Endothelial cell of umbilical vein (primary cell): ENCODE measurements around the gene VWA8. TPM values are rescaled to one million over a fixed set of nuclear protein-coding genes. Genes with fewer than 3 reads are reported as not detected.

Source experiments
- BruUV-seq: library from RNA; stranded (reverse); fragments of 400-500 nt; replicated peaks from 2 replicates; lab custom pipeline; 2021; lab: Mats Ljungman, UMichigan
- CTCF ChIA-PET: fragments of 300-600, 350-600 bp; sonication (Branson Sonifier 250); formaldehyde crosslinking; loops from one replicate; lab custom pipeline; 2021; ENCODE audit warnings: antibody characterized with exemption, inconsistent platforms; lab: Charles Lee
- POLR2A ChIA-PET: fragments of 300-600, 350-600 bp; sonication (Branson Sonifier 250); formaldehyde crosslinking; loops from one replicate; lab custom pipeline; 2021; ENCODE audit warnings: antibody characterized with exemption, inconsistent platforms; lab: Charles Lee
- DNase-seq: peaks from one replicate; pipeline ENCODE4 v3.0.0-alpha.2; 2011; ENCODE audit warnings: low read depth, low spot score
- FAIRE-seq: peaks from 2 replicates; lab custom pipeline; 2011; peaks lifted over from hg19 to GRCh38; lab: Jason Lieb, UNC
- H2AFZ ChIP-seq: 2 replicates; pipeline ENCODE4 v1.6.0; 2012; ENCODE audit warnings: low read depth, low read length, control low read depth, inconsistent platforms
- H3K27ac ChIP-seq: 2 replicates; pipeline ENCODE4 v1.5.1; 2011; ENCODE audit warnings: low read depth, mild to moderate bottlenecking, control low read depth, low read length, moderate library complexity; ENCODE audit not compliant: insufficient read depth
- H3K27me3 ChIP-seq, 2 experiments: 2 replicates each; pipeline versions ENCODE4 v1.6.0 to v1.6.1; 2011; ENCODE audit warnings: low read length in 2 of 2, mixed read lengths in 1 of 2; ENCODE audit not compliant: control insufficient read depth in 2 of 2, insufficient read depth in 2 of 2
- H3K36me3 ChIP-seq, 2 experiments: 2 replicates in 1 of 2; 3 replicates in 1 of 2; pipeline ENCODE4 v1.5.1; 2011; ENCODE audit warnings: low read length in 2 of 2, mild to moderate bottlenecking in 1 of 2, moderate library complexity in 1 of 2; ENCODE audit not compliant: control insufficient read depth in 2 of 2, insufficient read depth in 2 of 2; ENCODE audit errors: extremely low read depth in 1 of 2
- H3K4me1 ChIP-seq: 3 replicates; pipeline ENCODE4 v1.5.1; 2011; ENCODE audit warnings: mild to moderate bottlenecking, low read length; ENCODE audit not compliant: control insufficient read depth, insufficient read depth; ENCODE audit errors: extremely low read depth
- H3K4me2 ChIP-seq: 2 replicates; pipeline ENCODE4 v1.6.1; 2011; ENCODE audit warnings: low read length, control low read depth, mixed read lengths; ENCODE audit not compliant: insufficient read depth
- H3K4me3 ChIP-seq, 3 experiments: fragments of 200-600 bp in 1 of 3; sonication (generic), shearing (Covaris generic) in 1 of 3; replicated peaks in 1 of 3; 2 replicates each; pipeline ENCODE4 v1.5.1; 2011 to 2016; ENCODE audit warnings: control low read depth in 3 of 3, low read length in 3 of 3, mild to moderate bottlenecking in 2 of 3, inconsistent platforms in 1 of 3, low read depth in 1 of 3, moderate library complexity in 1 of 3; ENCODE audit not compliant: insufficient read depth in 1 of 3
- H3K79me2 ChIP-seq: 2 replicates; pipeline ENCODE4 v1.6.0; 2012; ENCODE audit warnings: low read length, inconsistent platforms; ENCODE audit not compliant: control insufficient read depth, insufficient read depth
- H3K9ac ChIP-seq: replicated peaks from 2 replicates; pipeline ENCODE3; 2011; ENCODE audit warnings: low read length, control low read depth; ENCODE audit not compliant: insufficient read depth; ENCODE audit errors: extremely low read depth
- H3K9me1 ChIP-seq: replicated peaks from 3 replicates; pipeline ENCODE4 v1.6.0; 2011; ENCODE audit warnings: mild to moderate bottlenecking, low read length; ENCODE audit not compliant: control insufficient read depth, insufficient read depth; ENCODE audit errors: extremely low read depth
- H3K9me3 ChIP-seq: replicated peaks from 2 replicates; pipeline ENCODE4 v1.5.1; 2012; ENCODE audit warnings: low read length, inconsistent platforms; ENCODE audit not compliant: control insufficient read depth, insufficient read depth
- H4K20me1 ChIP-seq: replicated peaks from 2 replicates; pipeline ENCODE3; 2011; ENCODE audit warnings: mild to moderate bottlenecking, low read length; ENCODE audit not compliant: control insufficient read depth, insufficient read depth; ENCODE audit errors: extremely low read depth
- CTCF ChIP-seq, 2 donors: IDR thresholded peaks; 1 replicate in 1 of 2; 2 replicates in 1 of 2; pipeline ENCODE4 v1.5.1; 2011; ENCODE audit warnings: low read length in 2 of 2, mild to moderate bottlenecking in 2 of 2, moderate library complexity in 2 of 2, control low read depth in 1 of 2, inconsistent platforms in 1 of 2, low read depth in 1 of 2; ENCODE audit not compliant: insufficient read depth in 1 of 2; ENCODE audit errors: extremely low read depth in 1 of 2
- EZH2 ChIP-seq: IDR thresholded peaks from 2 replicates; pipeline ENCODE4 v1.6.1; 2012; ENCODE audit warnings: borderline replicate concordance, low read depth, mild to moderate bottlenecking, moderate library complexity, low read length, inconsistent platforms; ENCODE audit not compliant: severe bottlenecking
- FOS ChIP-seq: IDR thresholded peaks from 2 replicates; pipeline ENCODE4 v1.6.1; 2011; ENCODE audit warnings: mild to moderate bottlenecking, low read length, moderate library complexity, borderline replicate concordance; ENCODE audit not compliant: insufficient read depth
- GATA2 ChIP-seq: IDR thresholded peaks from 2 replicates; pipeline ENCODE4 v1.7.0; 2011; ENCODE audit warnings: low read depth, mild to moderate bottlenecking, moderate library complexity, mixed read lengths, low read length; ENCODE audit not compliant: insufficient read length, insufficient read depth
- JUN ChIP-seq: IDR thresholded peaks from 2 replicates; pipeline ENCODE4 v1.6.1; 2011; ENCODE audit warnings: borderline replicate concordance, low read depth; ENCODE audit not compliant: insufficient read length, insufficient read depth
- MAX ChIP-seq: IDR thresholded peaks from 2 replicates; pipeline ENCODE4 v1.6.1; 2011; ENCODE audit not compliant: insufficient read depth, insufficient read length
- MYC ChIP-seq: IDR thresholded peaks from one replicate; pipeline ENCODE4 v1.6.1; 2011; ENCODE audit warnings: mild to moderate bottlenecking, low read depth, low read length
- POLR2A ChIP-seq: IDR thresholded peaks from 2 replicates; pipeline ENCODE4 v1.6.1; 2012; ENCODE audit warnings: low read depth, mild to moderate bottlenecking, control low read depth, low read length
- POLR2AphosphoS5 ChIP-seq: IDR thresholded peaks from 2 replicates; pipeline ENCODE4 v1.6.1; 2012; ENCODE audit warnings: low read depth, mild to moderate bottlenecking, control low read depth, low read length, moderate library complexity; ENCODE audit not compliant: insufficient read depth
- dilution Hi-C: fragments of 300-500 bp; cut with MboI; formaldehyde crosslinking; loops from one replicate; pipeline ENCODE4 v1.15.0; 2019; ENCODE audit warnings: low sequenced_read_pairs; ENCODE audit not compliant: extremely low pct_ligation_motif_present
- intact Hi-C: fragments of 100-400 bp; cut with micrococcal nuclease; formaldehyde crosslinking; loops from one replicate; pipeline ENCODE4 v1.10.0; 2022
- polyA plus RNA-seq, 4 experiments: library from polyadenylated mRNA; depleted of rRNA in 3 of 4; stranded (reverse) in 3 of 4; unstranded in 1 of 4; fragments of >200 nt; gene quantifications; 2 replicates each; pipeline versions ENCODE4 v1.2.1 to v1.2.3, GENCODE V29; 2011 to 2012; ENCODE audit warnings: missing spikeins in 1 of 4
- total RNA-seq: library from RNA; stranded (reverse); gene quantifications from 2 replicates; pipeline ENCODE4 v1.2.3, GENCODE V29; 2021

Gene VWA8
- total and polyA plus RNA-seq, 2 donors (not counting 3 experiments of a cell fraction or from before 2014, with no cell fraction given): 2.9 to 11.3 TPM

DNA sequence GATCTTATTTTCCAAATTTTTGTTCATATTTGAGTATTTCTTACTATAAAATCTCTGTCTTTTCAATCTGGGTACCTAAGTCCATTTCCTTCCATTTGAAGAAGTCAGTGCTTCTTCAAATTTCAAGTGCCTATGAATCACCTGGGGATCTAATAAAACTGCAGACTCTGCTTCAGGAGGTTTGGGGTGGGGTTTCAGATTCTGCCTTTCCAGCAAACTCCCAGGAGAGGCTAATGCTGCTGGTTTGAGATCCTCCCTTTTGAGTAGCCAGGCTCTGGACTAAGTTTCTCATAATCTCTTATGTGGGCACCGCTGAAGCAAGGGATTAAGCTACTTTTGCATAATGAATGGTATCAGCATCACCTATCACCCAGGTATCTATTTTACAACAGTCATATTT lies 261.1 kb downstream of the VWA8 start:
- FAIRE-seq: no peak
- CTCF ChIA-PET: no interaction called here
- POLR2A ChIA-PET: no interaction called here

More for the DNA sequence above, 261.1 kb downstream of the VWA8 start:
- TF ChIP-seq FOS (no peak), POLR2A (no peak), CTCF (IDR thresholded peaks at IDR 0.05; ENCODE audit: extremely low read depth in 1 of 2, insufficient read depth in 1 of 2, low read depth in 1 of 2, low read length in 2 of 2) (no peak), MAX (no peak), EZH2 (no peak), MYC (no peak), GATA2 (no peak), JUN (no peak), POLR2AphosphoS5 (no peak)
- dilution Hi-C loops (no loop called here), intact Hi-C loops (loop anchor here (10.0 kb wide), 1 partner anchor 345 kb away; the partner anchor contains the start of gene DGKH)
- no peak overlapping the region for H3K27ac ChIP-seq
- no peak for DNase-seq
- BruUV-seq: no TSS peak
- no peaks in the 10 kb centered on the region for H3K9me1 ChIP-seq
- no peaks in the 10 kb centered on the region for H4K20me1 ChIP-seq
- H3K27me3 ChIP-seq: no peaks in the 10 kb centered on the region
- no peak overlapping the region for H3K9ac ChIP-seq
- no peak overlapping the region for H3K4me3 ChIP-seq
- H3K9me3 ChIP-seq: no peaks in the 10 kb centered on the region
- no peaks in the 10 kb centered on the region for H3K36me3 ChIP-seq
- H3K4me1 ChIP-seq: peaks cover 27% of the 10 kb centered on the region
- no peak overlapping the region for H2AFZ ChIP-seq
- H3K4me2 ChIP-seq: no peak overlapping the region
- no peaks in the 10 kb centered on the region for H3K79me2 ChIP-seq
